Psoas muscle (tissue), 8 donors: Measurements from ENCODE around the gene PGM2L1. TPM values are rescaled to one million over a fixed set of nuclear protein-coding genes. Genes with fewer than 3 reads are reported as not detected.

Experiments used
- ATAC-seq, 4 donors: fragments of 200-7000 bp; cut with Tn5 transposase; one replicate each; pipeline ENCODE4 v1.9.1; 2020; ENCODE audit warnings: moderate library complexity in 3 of 4, mild to moderate bottlenecking in 2 of 4
- DNase-seq, 2 donors: peaks; one replicate each; pipeline ENCODE4 v3.0.0-alpha.2; 2020
- H3K27ac ChIP-seq: fragments of 200-600 bp; one replicate; pipeline ENCODE4 v1.8.0; 2022
- H3K27me3 ChIP-seq, 3 donors: fragments of 200-600 bp in 1 of 3; one replicate each; pipeline versions ENCODE4 v1.6.1 to v1.8.0; 2013 to 2022; ENCODE audit warnings: low read length in 2 of 3, mild to moderate bottlenecking in 2 of 3, moderate library complexity in 1 of 3; ENCODE audit not compliant: insufficient read depth in 3 of 3
- H3K36me3 ChIP-seq, 2 donors: fragments of 200-600 bp in 1 of 2; one replicate each; pipeline versions ENCODE4 v1.6.1 to v1.8.0; 2013 to 2022; ENCODE audit warnings: low read depth in 1 of 2, mild to moderate bottlenecking in 1 of 2, moderate library complexity in 1 of 2; ENCODE audit not compliant: insufficient read depth in 1 of 2
- H3K4me1 ChIP-seq: fragments of 200-600 bp; one replicate; pipeline ENCODE4 v1.8.0; 2022
- H3K4me3 ChIP-seq: fragments of 200-600 bp; one replicate; pipeline ENCODE4 v1.8.0; 2022; ENCODE audit warnings: mild to moderate bottlenecking
- H3K9me3 ChIP-seq: fragments of 200-600 bp; one replicate; pipeline ENCODE4 v1.8.0; 2022
- WGBS, 3 donors: extraction: QIAGEN DNeasy Blood & Tissue Kit; methylation state at CpG; one replicate each; pipeline versions ENCODE4 v1.1.6 to v1.1.7; 2013; 5-methylcytosine and 5-hydroxymethylcytosine counted together
- intact Hi-C, 2 donors: fragments of 100-400 bp; cut with DNase I; formaldehyde crosslinking; loops; one replicate each; pipeline versions ENCODE4 v1.11.0 to v1.14.2; 2022
- polyA plus RNA-seq, 3 donors: library from polyadenylated mRNA; stranded (reverse); fragments of 200-250 nt; gene quantifications; one replicate each; pipeline ENCODE4 v1.2.3, GENCODE V29; 2013
- total RNA-seq, 4 donors: library from RNA; stranded (reverse); fragmentation: NEBNext Ultra II Directional in 2 of 4; extraction: Animal tissue kit (Norgen Biotek cat#: 25700) in 2 of 4; gene quantifications; one replicate each; pipeline versions ENCODE4 v1.2.1 to v1.2.4, GENCODE V29; 2021 to 2023
- TF ChIP-seq, protein P1 (sequence below): fragments of 200-600 bp; IDR thresholded peaks from one replicate; pipeline ENCODE4 v1.8.0; 2022; ENCODE audit warnings: antibody characterized with exemption
- donor health status: healthy with polysubstance abuse.
- donor health status: DM: no; HTN: no; CAD: no; lungs with moderate emphysema.
- donor health status: Bipolar disorder and iron deficiency.
- donor health status: healthy.
- donor health status: DM: yes; HTN: yes; CAD: no.
- donor health status: DM: no; HTN: no; CAD: no.
- donor health status: DM: no; HTN: no; CAD: no.
- donor health status: DM: yes; HTN: yes; CAD: no.

Gene PGM2L1
- total and polyA plus RNA-seq, 7 donors = 2.8 to 10.9 (median 9.7) TPM

DNA sequence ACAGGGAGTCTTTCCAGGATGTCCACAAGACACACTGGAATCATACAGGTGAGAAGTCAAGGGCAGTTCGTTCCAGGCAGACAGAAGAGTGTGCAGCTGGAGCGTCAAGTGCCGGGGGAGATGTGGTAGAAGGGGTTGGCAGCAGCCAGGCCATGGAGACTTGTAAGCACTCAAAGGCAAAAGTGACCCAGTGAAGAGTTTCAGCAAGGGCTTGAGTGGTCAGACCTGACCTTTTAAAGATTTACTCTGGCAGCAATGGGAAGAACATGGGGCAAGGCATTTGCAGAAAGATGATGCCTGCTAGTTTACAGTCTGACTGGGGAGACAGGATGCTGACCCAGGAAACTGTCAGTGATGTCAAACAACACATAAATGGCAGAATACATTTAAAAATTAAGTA, 115.8 kb downstream of the PGM2L1 start:
- TF ChIP-seq, protein P1, sequence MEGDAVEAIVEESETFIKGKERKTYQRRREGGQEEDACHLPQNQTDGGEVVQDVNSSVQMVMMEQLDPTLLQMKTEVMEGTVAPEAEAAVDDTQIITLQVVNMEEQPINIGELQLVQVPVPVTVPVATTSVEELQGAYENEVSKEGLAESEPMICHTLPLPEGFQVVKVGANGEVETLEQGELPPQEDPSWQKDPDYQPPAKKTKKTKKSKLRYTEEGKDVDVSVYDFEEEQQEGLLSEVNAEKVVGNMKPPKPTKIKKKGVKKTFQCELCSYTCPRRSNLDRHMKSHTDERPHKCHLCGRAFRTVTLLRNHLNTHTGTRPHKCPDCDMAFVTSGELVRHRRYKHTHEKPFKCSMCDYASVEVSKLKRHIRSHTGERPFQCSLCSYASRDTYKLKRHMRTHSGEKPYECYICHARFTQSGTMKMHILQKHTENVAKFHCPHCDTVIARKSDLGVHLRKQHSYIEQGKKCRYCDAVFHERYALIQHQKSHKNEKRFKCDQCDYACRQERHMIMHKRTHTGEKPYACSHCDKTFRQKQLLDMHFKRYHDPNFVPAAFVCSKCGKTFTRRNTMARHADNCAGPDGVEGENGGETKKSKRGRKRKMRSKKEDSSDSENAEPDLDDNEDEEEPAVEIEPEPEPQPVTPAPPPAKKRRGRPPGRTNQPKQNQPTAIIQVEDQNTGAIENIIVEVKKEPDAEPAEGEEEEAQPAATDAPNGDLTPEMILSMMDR = no peak

DNA sequence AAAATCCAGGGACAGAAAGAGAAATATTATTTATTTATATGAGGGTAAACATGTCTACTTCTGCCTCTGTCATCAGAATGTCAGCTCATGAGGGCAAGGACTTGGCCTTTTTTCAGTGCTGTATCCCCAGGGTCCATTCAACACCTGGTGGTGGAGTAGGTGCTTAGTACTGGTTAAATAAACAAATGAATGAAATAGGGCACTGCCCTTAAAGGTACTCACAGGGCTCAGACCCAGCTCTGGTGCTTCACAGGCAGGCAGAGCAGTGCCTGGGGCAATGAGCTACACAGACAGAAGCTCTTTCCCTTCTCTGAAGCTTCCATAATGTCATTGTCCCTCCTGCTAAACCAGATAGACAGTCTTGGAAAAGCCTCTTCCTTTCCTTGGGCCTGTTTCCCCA, 117.7 kb downstream of the PGM2L1 start:
- TF ChIP-seq, protein P1 = no peak
- intact Hi-C loops = no loop called here
- Histone ChIP-seq H3K4me3 (no peak overlapping the region), H3K27me3 (no peaks in the 10 kb centered on the region), H3K36me3 (no peaks in the 10 kb centered on the region), H3K27ac (no peak overlapping the region), H3K9me3 (no peaks in the 10 kb centered on the region), H3K4me1 (no peaks in the 10 kb centered on the region)
- no peak for ATAC-seq
- no peak for DNase-seq

More for the DNA sequence above, 115.8 kb downstream of the PGM2L1 start:
- ATAC-seq (no peak), DNase-seq (no peak)
- Histone ChIP-seq H3K4me3 (no peak overlapping the region), H3K9me3 (no peaks in the 10 kb centered on the region), H3K27ac (no peak overlapping the region), H3K4me1 (no peaks in the 10 kb centered on the region), H3K27me3 (no peaks in the 10 kb centered on the region), H3K36me3 (no peaks in the 10 kb centered on the region)
- 70 to 96% (median 89%) methylated on average over 3 of the region's 3 CpGs for WGBS, 3 donors
- intact Hi-C loops = no loop called here

Other genes starting within 250 kb of the PGM2L1 start
- 10 to 100 TPM in 2 of 4 donors, 1 to 10 TPM in 2; 5.1 to 14.4 (median 9.7) TPM for gene C2CD3, start 227.4 kb downstream of the PGM2L1 start, total RNA-seq
- 10 to 100 TPM in 1 of 3 donors, 1 to 10 TPM in 2; 8.4 to 12.6 (median 9.7) TPM for gene C2CD3, start 227.4 kb downstream of the PGM2L1 start, polyA plus RNA-seq
- 10 to 100 TPM; 39.5 to 45.9 (median 43.3) TPM for gene PPME1, start 227.1 kb downstream of the PGM2L1 start, total RNA-seq
- gene PPME1, start 227.1 kb downstream of the PGM2L1 start, polyA plus RNA-seq = 10 to 100 TPM; 28.3 to 47.9 (median 30.3) TPM
- under 1 TPM in 3 of 4 donors, not detected in 1; 0.21 to 0.28 (median 0.22) TPM for gene P4HA3, start 86.8 kb downstream of the PGM2L1 start, total RNA-seq
- gene P4HA3, start 86.8 kb downstream of the PGM2L1 start, polyA plus RNA-seq = 1 to 10 TPM in 1 of 3 donors, under 1 TPM in 2; 0.03 to 2.2 (median 0.11) TPM
- 1 to 10 TPM; 1.0 to 3.3 (median 1.4) TPM for gene KCNE3, start 69.1 kb upstream of the PGM2L1 start, total RNA-seq
- gene KCNE3, start 69.1 kb upstream of the PGM2L1 start, polyA plus RNA-seq = under 1 TPM; 0.21 to 0.80 (median 0.72) TPM
- gene LIPT2, start 95.3 kb upstream of the PGM2L1 start, total RNA-seq = 1 to 10 TPM; 4.0 to 5.4 (median 4.4) TPM
- gene LIPT2, start 95.3 kb upstream of the PGM2L1 start, polyA plus RNA-seq = 1 to 10 TPM in 2 of 3 donors, under 1 TPM in 1; 0.94 to 4.5 (median 2.1) TPM
- gene POLD3, start 194.1 kb upstream of the PGM2L1 start, total RNA-seq = 10 to 100 TPM in 1 of 4 donors, 1 to 10 TPM in 3; 7.0 to 10.2 (median 7.4) TPM
- 1 to 10 TPM; 7.2 to 9.2 (median 8.8) TPM for gene POLD3, start 194.1 kb upstream of the PGM2L1 start, polyA plus RNA-seq